ENCODE data around the gene FAM171A2.
"Not testable (repeated sequence)": the region's sequence is repeated elsewhere in the genome, so short reads cannot be mapped to it uniquely, and the experiment has no call there.

FAM171A2 gene

DNA sequence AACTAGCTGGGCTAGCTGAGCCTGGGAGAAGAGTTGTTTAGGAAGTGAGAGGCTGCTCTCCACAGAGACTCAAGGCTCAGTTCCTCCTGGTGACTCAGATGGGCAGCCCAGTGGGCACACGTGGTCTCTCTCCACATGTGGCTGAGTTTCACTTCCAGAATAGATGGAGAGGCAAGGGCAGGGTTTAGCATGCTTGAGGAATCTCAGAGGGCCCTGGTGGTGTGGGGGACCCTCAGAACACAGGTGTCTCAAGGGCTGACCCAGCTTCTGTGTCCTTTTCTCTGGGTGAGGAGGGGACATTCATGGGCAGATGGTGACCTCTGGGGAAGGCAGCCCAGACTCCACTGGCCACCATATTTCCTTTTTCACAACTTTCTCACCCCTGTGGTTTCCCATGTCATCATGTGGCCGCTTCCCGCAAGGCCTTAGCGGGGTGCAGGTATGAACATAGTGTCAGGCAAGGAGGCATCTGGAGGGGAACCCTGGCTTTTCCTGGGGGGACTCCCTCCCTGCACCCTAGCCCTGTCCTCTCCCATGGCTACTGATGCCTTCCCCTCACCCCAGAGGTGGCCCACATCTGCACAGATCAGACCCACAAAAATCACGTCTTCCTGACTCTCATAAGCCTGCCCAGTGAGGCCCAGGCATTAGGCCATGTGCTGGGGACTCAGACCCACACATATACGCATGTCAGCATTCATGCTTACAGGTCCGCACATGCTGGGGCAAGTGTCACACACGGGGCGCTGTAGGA lies 15.2 kb downstream of the FAM171A2 start:
- peak overlapping the region; percentile 15 for H3K4me3 ChIP-seq (ENCODE audit: low read depth, low read length)
- TF ChIP-seq, protein P1, sequence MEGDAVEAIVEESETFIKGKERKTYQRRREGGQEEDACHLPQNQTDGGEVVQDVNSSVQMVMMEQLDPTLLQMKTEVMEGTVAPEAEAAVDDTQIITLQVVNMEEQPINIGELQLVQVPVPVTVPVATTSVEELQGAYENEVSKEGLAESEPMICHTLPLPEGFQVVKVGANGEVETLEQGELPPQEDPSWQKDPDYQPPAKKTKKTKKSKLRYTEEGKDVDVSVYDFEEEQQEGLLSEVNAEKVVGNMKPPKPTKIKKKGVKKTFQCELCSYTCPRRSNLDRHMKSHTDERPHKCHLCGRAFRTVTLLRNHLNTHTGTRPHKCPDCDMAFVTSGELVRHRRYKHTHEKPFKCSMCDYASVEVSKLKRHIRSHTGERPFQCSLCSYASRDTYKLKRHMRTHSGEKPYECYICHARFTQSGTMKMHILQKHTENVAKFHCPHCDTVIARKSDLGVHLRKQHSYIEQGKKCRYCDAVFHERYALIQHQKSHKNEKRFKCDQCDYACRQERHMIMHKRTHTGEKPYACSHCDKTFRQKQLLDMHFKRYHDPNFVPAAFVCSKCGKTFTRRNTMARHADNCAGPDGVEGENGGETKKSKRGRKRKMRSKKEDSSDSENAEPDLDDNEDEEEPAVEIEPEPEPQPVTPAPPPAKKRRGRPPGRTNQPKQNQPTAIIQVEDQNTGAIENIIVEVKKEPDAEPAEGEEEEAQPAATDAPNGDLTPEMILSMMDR (IDR thresholded peaks at IDR 0.05; ENCODE audit: low read depth, low read length, missing control alignments): no peak
- DNase-seq (ENCODE audit: low read depth): peak; percentile 93

DNA sequence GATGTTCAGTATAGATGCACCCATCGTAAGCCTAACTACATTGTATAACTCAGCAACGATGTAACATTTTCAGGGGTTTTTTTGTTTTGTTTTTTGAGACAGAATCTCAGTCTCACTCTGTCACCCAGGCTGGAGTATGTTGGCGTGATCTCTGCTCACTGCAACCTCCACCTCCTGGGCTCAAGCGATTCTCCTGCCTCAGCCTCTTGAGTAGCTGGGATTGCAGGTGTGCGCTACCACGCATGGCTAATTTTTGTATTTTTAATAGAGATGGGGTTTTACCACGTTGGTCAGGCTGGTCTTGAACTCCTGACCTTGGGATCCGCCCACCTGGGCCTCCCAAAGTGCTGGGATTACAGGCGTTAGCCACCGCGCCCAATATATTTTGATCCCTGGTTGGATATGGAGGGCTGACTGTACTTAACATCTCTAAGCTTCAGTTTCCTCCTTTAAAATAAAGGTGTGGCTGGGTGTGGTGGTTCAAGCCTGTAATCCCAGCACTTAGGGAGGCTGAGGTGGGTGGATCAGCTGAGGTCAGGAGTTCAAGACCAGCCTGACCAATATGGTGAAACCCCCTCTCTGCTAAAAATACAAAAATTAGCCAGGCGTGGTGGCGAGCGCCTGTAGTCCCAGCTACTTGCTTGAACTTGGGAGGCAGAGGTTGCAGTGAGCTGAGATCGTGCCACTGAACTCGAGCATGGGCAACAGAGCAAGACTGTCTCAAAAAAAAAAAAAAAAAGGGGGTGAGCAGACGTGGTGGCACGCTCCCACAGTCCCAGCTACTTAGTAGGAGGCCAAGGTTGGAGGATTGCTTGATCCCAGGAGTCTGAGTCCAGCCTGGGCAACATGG lies 16.2 kb downstream of the FAM171A2 start:
- DNase-seq (ENCODE audit: low read depth): not testable (repeated sequence)
- peak overlapping the region; percentile 64; the same call in 1 of the 2 replicates for H3K4me3 ChIP-seq (ENCODE audit: low read depth, low read length)

GRCh38 chr17:44346064-44346844 lies 17.4 kb downstream of the FAM171A2 start:
- TF ChIP-seq, protein P1 (IDR thresholded peaks at IDR 0.05; ENCODE audit: low read depth, low read length, missing control alignments): no peak
- peak overlapping the region; percentile 64 for H3K4me3 ChIP-seq (ENCODE audit: low read depth, low read length)
- DNase-seq (ENCODE audit: low read depth): no peak

DNA sequence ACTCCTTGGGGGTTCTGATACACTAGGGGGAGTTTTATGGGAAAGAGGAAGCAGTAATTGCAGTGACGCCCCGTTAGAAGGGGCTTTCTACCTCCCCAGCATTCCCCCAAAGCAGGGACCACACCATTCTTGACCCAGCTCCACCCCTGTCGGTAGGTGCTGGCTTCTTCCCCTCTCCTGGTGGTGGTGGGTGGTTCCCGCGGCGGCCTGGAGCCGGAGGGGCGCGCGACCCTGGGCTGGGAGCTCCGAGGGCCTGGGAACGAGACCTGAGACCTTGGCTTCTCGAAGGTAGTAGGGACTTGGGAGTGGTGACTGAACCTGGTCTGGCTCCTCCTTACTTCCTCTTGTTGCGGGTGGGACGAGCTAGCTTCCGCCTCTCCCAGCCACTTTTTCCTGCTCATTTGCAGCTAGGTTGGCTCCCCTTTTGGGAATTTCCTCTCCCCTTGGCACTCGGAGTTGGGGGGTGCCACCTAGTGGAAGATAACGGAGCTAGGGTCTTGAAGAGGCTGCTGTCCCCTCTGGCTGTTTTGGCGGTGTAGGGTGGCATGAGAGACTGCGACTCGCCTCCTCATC lies 18.1 kb downstream of the FAM171A2 start:
- TF ChIP-seq, protein P1 (IDR thresholded peaks at IDR 0.05; ENCODE audit: low read depth, low read length, missing control alignments): peak; percentile 85
- DNase-seq (ENCODE audit: low read depth): no peak
- peak overlapping the region; percentile 64 for H3K4me3 ChIP-seq (ENCODE audit: low read depth, low read length)

DNA sequence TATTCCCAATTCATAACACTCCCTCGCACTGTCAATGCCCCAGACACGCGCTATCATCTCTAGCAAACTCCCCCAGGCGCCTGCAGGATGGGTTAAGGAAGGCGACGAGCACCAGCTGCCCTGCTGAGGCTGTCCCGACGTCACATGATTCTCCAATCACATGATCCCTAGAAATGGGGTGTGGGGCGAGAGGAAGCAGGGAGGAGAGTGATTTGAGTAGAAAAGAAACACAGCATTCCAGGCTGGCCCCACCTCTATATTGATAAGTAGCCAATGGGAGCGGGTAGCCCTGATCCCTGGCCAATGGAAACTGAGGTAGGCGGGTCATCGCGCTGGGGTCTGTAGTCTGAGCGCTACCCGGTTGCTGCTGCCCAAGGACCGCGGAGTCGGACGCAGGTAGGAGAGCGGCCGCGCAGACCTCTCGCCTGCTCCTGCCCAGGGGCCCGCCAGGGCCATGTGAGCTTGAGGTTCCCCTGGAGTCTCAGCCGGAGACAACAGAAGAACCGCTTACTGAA lies 18.7 kb downstream of the FAM171A2 start, which contains the start of gene GRN:
Gene GRN, plus strand, starts transcription at position 364 of the 515 bp plus-strand sequence. CDS start 3,863 bp downstream, outside the sequence.
- TF ChIP-seq, protein P1 (IDR thresholded peaks at IDR 0.05; ENCODE audit: low read depth, low read length, missing control alignments): no peak

GRCh38 chr17:44343510-44344209 lies 20.0 kb downstream of the FAM171A2 start:
- DNase-seq (ENCODE audit: low read depth): no peak
- no peak overlapping the region for H3K4me3 ChIP-seq (ENCODE audit: low read depth, low read length)
- TF ChIP-seq, protein P1 (IDR thresholded peaks at IDR 0.05; ENCODE audit: low read depth, low read length, missing control alignments): no peak

More for the DNA sequence above, 18.7 kb downstream of the FAM171A2 start, which contains the start of gene GRN:
- DNase-seq (ENCODE audit: low read depth): peak; percentile 92
- H3K4me3 ChIP-seq (ENCODE audit: low read depth, low read length): peak within 1 kb of the TSS; percentile 64

- H3K4me3 ChIP-seq (ENCODE audit: low read depth, low read length); DNase-seq (ENCODE audit: low read depth): not testable (repeated sequence)
Observed at GRCh38 chr17:44340553-44340952, 23.1 kb downstream of the FAM171A2 start.

Data from GM12864 (cell line).